ENCODE results near the gene SENP2. TPM values are rescaled to one million over a fixed set of nuclear protein-coding genes. Genes with fewer than 3 reads are reported as not detected.

Gene SENP2
- total RNA-seq, 1 experiment from 2014 or later, result 52.7 TPM

DNA sequence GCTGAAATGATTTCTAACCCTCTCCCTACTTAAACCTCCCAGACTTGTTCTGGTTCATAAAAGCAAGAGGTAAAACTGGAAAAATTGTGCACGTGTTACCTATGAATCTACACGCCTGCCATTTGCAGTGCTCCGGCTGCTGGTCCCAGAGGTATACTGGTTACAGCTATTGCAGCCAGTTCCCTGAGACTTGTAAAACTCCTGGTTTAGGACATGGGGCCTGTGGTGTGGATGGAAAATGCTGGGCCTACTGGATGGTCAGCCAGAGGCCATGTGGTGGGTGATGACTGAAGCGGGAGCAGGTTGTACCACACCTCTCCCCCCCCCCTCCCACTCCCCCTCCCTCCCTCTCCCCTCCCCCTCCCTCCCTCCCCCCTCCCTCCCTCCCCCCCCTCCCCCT, 45.0 kb downstream of the SENP2 start:
- intact Hi-C loops (cut with micrococcal nuclease; ENCODE audit: unreplicated experiment), result no loop called here
- ChIA-PET CTCF (interaction anchor here (1.7 kb wide), 1 partner anchor 29 kb away, joined by 5 read pairs; no protein-coding TSS in a partner anchor), POLR2A (no interaction called here)
- BruUV-seq (replicated peaks), result no TSS peak
- DNase-seq (ENCODE audit: low read depth, low spot score) (no peak), ATAC-seq (peak; percentile 77)
- Histone ChIP-seq H3K36me3 (ENCODE audit: control insufficient read depth, insufficient read depth, low read length) (no peaks in the 10 kb centered on the region; the same call in 1 of the 2 replicates), H3K27me3 (ENCODE audit: control insufficient read depth, insufficient read depth, low read length) (no peaks in the 10 kb centered on the region), H3K4me1 (ENCODE audit: control insufficient read depth, insufficient read depth, low read length) (no peaks in the 10 kb centered on the region), H3K9me3 (ENCODE audit: control insufficient read depth, insufficient read depth, low read depth, low read length) (no peaks in the 10 kb centered on the region), H3K4me3 (ENCODE audit: low read depth in 2 of 2, low read length in 2 of 2) (no peak overlapping the region), H3K27ac (ENCODE audit: low read length) (no peak overlapping the region)
- in situ Hi-C loops (cut with HindIII; ENCODE audit: low pct_unique_long_range_greater_than_20kb, low sequenced_read_pairs), result no loop called here
- TF ChIP-seq TCF7L2 (IDR thresholded peaks at IDR 0.05; ENCODE audit: low read depth, low read length) (no peak), SIN3A (IDR thresholded peaks at IDR 0.05; ENCODE audit: borderline replicate concordance, insufficient read depth, low read depth, low read length) (no peak), POLR2AphosphoS5 (IDR thresholded peaks at IDR 0.05; ENCODE audit: low read depth, low read length) (no peak)
- TF ChIP-seq, protein P1, sequence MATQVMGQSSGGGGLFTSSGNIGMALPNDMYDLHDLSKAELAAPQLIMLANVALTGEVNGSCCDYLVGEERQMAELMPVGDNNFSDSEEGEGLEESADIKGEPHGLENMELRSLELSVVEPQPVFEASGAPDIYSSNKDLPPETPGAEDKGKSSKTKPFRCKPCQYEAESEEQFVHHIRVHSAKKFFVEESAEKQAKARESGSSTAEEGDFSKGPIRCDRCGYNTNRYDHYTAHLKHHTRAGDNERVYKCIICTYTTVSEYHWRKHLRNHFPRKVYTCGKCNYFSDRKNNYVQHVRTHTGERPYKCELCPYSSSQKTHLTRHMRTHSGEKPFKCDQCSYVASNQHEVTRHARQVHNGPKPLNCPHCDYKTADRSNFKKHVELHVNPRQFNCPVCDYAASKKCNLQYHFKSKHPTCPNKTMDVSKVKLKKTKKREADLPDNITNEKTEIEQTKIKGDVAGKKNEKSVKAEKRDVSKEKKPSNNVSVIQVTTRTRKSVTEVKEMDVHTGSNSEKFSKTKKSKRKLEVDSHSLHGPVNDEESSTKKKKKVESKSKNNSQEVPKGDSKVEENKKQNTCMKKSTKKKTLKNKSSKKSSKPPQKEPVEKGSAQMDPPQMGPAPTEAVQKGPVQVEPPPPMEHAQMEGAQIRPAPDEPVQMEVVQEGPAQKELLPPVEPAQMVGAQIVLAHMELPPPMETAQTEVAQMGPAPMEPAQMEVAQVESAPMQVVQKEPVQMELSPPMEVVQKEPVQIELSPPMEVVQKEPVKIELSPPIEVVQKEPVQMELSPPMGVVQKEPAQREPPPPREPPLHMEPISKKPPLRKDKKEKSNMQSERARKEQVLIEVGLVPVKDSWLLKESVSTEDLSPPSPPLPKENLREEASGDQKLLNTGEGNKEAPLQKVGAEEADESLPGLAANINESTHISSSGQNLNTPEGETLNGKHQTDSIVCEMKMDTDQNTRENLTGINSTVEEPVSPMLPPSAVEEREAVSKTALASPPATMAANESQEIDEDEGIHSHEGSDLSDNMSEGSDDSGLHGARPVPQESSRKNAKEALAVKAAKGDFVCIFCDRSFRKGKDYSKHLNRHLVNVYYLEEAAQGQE (IDR thresholded peaks at IDR 0.05; ENCODE audit: insufficient read depth in 1 of 2, low read depth in 2 of 2, low read length in 1 of 2), result no peak
- TF ChIP-seq, protein P2, sequence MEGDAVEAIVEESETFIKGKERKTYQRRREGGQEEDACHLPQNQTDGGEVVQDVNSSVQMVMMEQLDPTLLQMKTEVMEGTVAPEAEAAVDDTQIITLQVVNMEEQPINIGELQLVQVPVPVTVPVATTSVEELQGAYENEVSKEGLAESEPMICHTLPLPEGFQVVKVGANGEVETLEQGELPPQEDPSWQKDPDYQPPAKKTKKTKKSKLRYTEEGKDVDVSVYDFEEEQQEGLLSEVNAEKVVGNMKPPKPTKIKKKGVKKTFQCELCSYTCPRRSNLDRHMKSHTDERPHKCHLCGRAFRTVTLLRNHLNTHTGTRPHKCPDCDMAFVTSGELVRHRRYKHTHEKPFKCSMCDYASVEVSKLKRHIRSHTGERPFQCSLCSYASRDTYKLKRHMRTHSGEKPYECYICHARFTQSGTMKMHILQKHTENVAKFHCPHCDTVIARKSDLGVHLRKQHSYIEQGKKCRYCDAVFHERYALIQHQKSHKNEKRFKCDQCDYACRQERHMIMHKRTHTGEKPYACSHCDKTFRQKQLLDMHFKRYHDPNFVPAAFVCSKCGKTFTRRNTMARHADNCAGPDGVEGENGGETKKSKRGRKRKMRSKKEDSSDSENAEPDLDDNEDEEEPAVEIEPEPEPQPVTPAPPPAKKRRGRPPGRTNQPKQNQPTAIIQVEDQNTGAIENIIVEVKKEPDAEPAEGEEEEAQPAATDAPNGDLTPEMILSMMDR (IDR thresholded peaks at IDR 0.05), result no peak

DNA sequence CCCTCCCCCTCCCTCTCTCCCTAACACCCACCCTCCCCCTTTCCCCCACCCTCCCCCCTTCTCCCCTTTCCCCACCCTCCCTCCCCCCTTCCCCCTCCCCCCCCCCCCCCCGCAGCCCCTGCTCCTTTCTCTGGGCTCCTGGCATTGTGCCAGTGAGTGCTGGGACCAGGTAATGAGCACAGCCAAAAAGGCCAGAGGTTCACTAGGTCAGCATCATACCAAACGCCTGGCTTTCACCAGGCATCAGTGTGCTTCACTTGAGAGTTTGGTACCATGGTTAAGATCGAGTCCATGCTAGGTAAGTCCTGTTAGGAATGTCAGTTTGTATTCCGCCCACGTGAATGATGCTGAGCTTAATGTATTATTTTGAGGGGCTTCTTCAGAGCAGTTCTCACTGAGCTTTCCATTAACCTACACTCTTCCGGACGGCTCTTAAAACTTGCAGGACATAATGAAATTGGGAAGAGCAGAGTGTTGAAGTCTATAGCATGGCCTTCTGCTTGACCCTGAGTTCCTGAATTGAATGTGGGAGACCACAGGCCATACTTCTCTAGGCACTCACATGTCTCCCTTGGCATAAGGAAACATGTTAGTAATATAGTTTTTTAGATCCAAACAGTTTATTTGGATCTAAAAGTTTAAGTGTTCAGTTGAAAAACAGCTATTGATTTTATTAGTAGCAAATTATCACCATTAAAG, 45.6 kb downstream of the SENP2 start:
- H3K4me3 ChIP-seq (ENCODE audit: low read depth in 2 of 2, low read length in 2 of 2), result no peak overlapping the region
- POLR2A ChIA-PET, result interaction anchor here (0.6 kb wide), 1 partner anchor 9 kb away, joined by 3 read pairs; no protein-coding TSS in a partner anchor
- DNase-seq (ENCODE audit: low read depth, low spot score) (no peak), ATAC-seq (no peak)
- no peaks in the 10 kb centered on the region for H3K9me3 ChIP-seq (ENCODE audit: control insufficient read depth, insufficient read depth, low read depth, low read length)
- H3K27ac ChIP-seq (ENCODE audit: low read length), result no peak overlapping the region
- no TSS peak for BruUV-seq (replicated peaks)
- no peaks in the 10 kb centered on the region for H3K27me3 ChIP-seq (ENCODE audit: control insufficient read depth, insufficient read depth, low read length)
- CTCF ChIA-PET, result no interaction called here
- TF ChIP-seq SIN3A (IDR thresholded peaks at IDR 0.05; ENCODE audit: borderline replicate concordance, insufficient read depth, low read depth, low read length) (no peak), TCF7L2 (IDR thresholded peaks at IDR 0.05; ENCODE audit: low read depth, low read length) (no peak), POLR2AphosphoS5 (IDR thresholded peaks at IDR 0.05; ENCODE audit: low read depth, low read length) (no peak)
- TF ChIP-seq, protein P1 (IDR thresholded peaks at IDR 0.05; ENCODE audit: insufficient read depth in 1 of 2, low read depth in 2 of 2, low read length in 1 of 2), result no peak
- TF ChIP-seq, protein P2 (IDR thresholded peaks at IDR 0.05), result no peak
- intact Hi-C loops (cut with micrococcal nuclease; ENCODE audit: unreplicated experiment) (no loop called here), in situ Hi-C loops (cut with HindIII; ENCODE audit: low pct_unique_long_range_greater_than_20kb, low sequenced_read_pairs) (no loop called here)
- no peaks in the 10 kb centered on the region for H3K4me1 ChIP-seq (ENCODE audit: control insufficient read depth, insufficient read depth, low read length)
- H3K36me3 ChIP-seq (ENCODE audit: control insufficient read depth, insufficient read depth, low read length), result no peaks in the 10 kb centered on the region
